Measurements from ENCODE around the gene SORCS1.

DNA sequence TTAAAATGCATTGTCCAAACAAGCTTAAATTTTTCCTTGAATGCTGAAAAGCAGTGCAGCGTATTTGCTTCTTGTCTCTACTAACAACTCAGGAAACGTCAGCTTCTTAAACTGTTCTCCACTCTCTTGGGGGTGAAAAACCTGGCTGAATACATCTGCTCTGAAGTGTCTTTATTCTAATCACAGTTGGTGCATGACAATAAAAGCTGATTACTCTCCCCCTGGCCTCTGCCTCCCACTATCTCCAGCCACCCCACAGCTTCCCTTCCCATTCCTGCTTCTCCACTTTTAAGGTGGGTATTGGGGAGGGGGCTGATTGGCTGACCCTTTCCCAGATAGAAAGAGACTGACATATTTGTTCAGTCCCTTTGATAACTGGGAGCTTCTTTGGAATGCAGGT is 456.0 kb downstream of the SORCS1 start:
- TF ChIP-seq, protein P1, sequence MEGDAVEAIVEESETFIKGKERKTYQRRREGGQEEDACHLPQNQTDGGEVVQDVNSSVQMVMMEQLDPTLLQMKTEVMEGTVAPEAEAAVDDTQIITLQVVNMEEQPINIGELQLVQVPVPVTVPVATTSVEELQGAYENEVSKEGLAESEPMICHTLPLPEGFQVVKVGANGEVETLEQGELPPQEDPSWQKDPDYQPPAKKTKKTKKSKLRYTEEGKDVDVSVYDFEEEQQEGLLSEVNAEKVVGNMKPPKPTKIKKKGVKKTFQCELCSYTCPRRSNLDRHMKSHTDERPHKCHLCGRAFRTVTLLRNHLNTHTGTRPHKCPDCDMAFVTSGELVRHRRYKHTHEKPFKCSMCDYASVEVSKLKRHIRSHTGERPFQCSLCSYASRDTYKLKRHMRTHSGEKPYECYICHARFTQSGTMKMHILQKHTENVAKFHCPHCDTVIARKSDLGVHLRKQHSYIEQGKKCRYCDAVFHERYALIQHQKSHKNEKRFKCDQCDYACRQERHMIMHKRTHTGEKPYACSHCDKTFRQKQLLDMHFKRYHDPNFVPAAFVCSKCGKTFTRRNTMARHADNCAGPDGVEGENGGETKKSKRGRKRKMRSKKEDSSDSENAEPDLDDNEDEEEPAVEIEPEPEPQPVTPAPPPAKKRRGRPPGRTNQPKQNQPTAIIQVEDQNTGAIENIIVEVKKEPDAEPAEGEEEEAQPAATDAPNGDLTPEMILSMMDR (IDR thresholded peaks at IDR 0.05; ENCODE audit: insufficient read depth, low read length, poor library complexity, severe bottlenecking), result no peak
- TF ChIP-seq EZH2phosphoT487 (conservative IDR thresholded peaks at IDR 0.05; ENCODE audit: low read length), result no peak
